GM20000 (cell line): ENCODE measurements around the gene C6.
"Not testable (repeated sequence)": the region's sequence is repeated elsewhere in the genome, so short reads cannot be mapped to it uniquely, and the experiment has no call there.

ENCODE experiments used
- DNase-seq: peaks from one replicate; pipeline ENCODE4 v3.0.0; 2012; ENCODE audit warnings: low spot score
- TF ChIP-seq, protein P1 (sequence below): IDR thresholded peaks from 2 replicates; pipeline ENCODE4 v1.5.1; 2012; ENCODE audit warnings: mild to moderate bottlenecking, control low read depth; ENCODE audit errors: extremely low read depth, missing control alignments

C6 gene

DNA sequence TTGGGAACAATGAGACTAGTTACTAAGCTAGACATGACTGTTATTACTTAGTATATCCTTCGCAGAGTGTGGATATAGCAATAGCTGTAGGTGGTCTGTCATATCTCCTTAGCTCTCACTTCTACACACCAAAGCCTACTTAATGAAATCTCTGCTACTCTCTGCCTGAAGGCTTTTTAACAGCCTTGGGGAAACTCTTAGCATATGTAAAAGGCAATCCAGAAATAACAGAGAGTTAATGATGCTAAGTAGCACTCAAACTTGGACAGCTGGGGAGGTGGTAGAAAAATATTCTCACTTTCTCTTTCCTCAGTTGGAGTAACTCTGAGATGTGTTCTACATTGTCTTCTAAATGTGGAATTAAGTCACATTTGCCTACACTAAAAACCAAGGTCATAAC lies 30.2 kb upstream of the C6 start:
- DNase-seq: no peak
- TF ChIP-seq, protein P1, sequence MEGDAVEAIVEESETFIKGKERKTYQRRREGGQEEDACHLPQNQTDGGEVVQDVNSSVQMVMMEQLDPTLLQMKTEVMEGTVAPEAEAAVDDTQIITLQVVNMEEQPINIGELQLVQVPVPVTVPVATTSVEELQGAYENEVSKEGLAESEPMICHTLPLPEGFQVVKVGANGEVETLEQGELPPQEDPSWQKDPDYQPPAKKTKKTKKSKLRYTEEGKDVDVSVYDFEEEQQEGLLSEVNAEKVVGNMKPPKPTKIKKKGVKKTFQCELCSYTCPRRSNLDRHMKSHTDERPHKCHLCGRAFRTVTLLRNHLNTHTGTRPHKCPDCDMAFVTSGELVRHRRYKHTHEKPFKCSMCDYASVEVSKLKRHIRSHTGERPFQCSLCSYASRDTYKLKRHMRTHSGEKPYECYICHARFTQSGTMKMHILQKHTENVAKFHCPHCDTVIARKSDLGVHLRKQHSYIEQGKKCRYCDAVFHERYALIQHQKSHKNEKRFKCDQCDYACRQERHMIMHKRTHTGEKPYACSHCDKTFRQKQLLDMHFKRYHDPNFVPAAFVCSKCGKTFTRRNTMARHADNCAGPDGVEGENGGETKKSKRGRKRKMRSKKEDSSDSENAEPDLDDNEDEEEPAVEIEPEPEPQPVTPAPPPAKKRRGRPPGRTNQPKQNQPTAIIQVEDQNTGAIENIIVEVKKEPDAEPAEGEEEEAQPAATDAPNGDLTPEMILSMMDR: no peak

DNA sequence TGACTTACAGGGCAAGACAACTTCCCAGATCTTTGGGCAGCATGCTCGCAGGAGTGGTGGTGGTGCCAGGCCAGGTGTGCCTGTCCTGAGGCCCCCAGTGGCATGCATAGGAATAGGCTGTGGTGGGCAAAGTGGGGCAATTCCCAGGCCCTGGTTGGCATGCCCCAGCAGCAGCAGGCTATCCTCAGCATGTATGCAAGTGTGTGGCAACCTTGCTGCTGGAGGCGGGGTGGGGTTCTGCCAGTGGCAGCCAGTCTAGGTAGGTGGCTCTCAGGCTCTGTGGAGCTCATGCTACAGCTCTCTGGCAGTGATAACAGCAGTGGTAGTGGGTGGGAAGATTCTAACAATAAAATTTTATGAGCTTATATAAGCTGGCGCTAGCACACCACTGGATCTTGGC lies 27.7 kb upstream of the C6 start:
- no peak for DNase-seq
- TF ChIP-seq, protein P1: no peak

DNA sequence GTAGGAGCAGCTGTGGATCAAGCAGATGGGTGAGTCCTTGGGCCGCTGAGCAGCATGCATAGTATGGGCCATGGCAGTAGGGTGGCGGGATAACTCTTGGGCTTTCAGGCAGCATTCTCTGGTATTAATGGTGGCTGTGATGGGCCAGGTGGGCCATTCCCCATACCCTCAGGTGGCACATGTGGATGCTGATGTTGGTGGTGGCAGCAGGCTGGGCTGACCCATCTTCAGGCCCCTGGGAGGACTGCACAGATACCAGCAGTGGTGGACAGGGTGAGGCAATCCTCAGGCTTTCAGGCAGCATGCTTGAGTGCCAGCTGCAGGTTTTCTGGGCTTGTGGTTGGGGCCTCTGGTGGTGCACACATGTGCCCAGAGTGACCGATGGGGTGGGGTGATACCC lies 27.1 kb upstream of the C6 start:
- TF ChIP-seq, protein P1: no peak
- no peak for DNase-seq

DNA sequence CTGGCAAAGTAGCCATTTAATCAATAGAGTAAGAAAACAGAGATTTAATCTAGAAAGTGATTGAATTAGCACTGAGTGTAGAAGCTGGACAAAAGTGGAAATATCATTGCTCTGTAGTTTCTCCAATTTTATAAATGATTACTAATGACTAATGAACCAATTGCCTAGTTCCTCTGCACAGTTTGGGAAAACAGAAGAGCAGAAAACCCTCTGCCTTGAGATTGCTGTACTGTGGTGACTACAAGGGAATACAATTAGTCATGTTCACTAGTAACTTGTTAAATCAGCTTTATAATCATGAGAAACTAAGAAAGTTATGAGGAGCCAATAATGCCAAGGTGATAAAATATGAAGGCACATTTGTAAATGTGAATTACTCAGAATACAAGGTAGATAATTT lies 21.1 kb upstream of the C6 start:
- TF ChIP-seq, protein P1: no peak
- no peak for DNase-seq

DNA sequence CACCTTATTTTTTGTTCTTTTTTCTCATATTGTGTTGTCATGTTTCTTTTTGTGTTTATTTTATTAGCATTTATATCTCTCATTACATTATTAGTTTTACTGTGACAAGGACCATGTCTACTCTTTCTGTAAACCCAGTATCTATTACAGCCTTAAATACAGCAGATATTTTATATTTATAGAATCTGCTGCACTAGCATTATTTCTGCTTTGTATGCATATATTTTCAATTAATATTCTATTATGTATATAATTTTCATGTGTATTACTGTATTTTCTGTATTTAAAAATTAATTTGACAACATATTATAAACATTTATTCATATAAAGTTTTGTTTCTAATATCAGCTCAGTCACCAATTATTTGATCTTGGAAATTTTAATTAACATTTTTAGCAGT lies 19.5 kb upstream of the C6 start:
- TF ChIP-seq, protein P1: no peak
- DNase-seq: no peak

DNA sequence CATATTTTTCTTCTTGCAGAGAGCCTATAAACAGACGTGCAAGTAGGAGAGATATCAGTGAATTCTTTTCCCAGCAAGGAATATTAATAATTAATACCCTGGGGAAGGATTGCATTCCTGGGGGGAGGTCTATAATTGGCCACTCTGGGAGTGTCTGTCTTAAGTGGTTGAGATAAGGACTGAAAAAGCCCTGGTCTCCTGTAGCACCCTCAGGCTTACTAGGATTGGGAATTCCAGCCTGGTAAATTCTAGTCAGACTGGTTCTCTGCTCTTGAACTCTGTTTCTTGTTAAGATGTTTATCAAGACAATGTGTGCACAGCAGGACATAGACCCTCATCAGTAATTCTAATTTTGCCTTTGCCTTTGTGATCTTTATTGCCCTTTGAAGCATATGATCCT lies 16.9 kb upstream of the C6 start:
- DNase-seq: not testable (repeated sequence)

DNA sequence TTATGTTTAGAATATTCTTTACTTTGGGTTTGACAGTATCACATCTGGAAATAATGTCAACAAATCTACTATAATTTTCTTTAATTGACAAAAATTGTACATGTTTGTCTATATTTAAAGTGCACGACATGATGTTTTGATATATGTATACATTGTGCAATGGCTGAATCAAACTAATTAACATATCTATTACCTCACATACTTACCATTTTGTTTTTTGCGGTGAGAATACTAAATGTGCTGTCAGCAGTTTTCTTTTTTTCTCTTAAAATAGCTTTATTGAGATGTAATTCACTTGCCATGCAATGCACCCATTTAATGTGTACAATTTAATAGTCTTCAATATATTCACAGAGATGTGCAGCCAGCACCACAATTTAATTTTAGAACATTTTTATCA lies 10.6 kb upstream of the C6 start:
- no peak for DNase-seq
- TF ChIP-seq, protein P1: no peak

DNA sequence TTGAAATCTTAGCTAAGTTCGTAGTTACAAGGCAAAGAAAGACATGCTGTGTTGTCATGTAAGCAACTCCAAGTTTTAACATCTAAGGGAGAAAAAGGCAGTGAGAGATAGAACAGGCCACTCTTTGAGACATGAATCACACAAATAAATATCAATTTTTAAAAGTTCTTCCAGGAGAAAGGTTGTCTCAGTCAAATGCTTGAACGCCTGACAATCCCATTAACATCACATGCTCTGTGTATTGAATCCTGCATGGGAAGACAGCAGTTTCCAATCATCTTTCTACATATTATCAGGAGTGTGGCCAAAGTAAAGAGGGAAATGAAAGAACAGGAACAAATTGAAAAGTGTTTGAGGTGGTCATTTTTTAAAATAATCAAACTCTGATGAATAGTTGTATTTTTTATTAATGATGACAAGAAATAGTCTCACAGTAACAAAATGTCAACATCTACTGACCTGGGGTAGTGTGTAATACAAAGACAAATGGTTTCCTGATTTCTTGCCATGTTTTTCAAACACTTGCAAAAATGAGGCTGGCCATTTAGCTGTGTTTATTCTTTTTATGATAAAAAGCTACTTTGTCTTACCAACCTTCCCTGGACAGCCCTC lies 6.4 kb upstream of the C6 start:
- TF ChIP-seq, protein P1: no peak
- DNase-seq: no peak
